GM18868 (cell line): Measurements from ENCODE around the gene TBATA.
"Not testable (repeated sequence)": the region's sequence is repeated elsewhere in the genome, so short reads cannot be mapped to it uniquely, and the experiment has no call there.

ENCODE experiments used
- ATAC-seq: cut with Tn5 transposase; IDR thresholded peaks from one replicate; pipeline ENCODE4 v1.9.1; 2021; ENCODE audit warnings: mild to moderate bottlenecking, moderate library complexity; ENCODE audit not compliant: unreplicated experiment

The TBATA gene

GRCh38 chr10:70779511-70780369, 5.4 kb downstream of the TBATA start:
- ATAC-seq = no peak

DNA sequence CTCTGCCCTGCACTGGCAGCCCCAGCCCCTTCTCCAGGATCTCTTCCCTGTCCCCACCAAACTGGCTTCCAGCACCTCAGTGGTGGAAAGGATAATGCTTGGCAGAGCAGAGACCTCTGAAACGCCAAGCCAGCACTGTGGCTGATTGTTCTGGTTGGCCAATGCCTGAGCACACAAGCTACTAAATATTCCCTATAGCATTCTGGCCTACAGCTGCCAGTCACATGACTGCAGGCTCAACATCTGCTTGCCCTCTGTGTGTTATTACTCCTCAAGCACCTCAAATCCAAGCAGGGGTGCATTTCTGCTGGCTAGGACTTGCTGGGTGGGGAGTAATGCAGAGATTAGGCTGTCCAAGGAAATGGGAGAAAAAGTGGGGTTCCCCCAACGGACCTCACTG, 6.1 kb downstream of the TBATA start:
- ATAC-seq = no peak

- ATAC-seq = no peak
These were observed 6.8 kb downstream of the TBATA start for GRCh38 chr10:70778267-70778924.

GRCh38 chr10:70777063-70777875, 7.9 kb downstream of the TBATA start:
- no peak for ATAC-seq

DNA sequence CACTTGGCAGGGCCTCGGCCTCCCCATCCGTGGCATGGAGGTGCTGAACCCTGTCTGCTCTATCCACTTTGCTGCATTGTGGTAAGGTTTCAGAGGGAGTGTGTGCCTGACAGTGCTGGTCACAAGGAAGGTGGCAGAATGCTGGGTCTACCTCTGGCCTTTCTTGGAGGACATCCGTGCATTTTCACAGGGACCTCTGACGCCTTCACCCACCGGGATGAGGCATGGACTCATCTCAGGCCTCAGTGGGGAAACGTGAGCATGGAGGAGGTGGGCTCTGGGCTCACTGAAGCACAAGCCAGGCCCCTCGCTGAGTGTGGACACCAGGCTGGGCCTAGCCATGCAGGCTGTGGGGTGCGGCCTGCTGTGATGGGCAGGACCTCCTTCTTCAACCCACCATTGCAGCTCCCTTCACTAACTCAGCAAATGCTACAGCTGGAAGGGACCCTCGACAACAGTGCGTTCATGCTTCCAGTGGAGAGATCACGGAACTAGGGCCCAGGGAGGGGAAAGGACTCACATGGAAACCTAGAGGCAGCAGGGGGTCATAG, 8.6 kb downstream of the TBATA start:
- ATAC-seq = no peak

GRCh38 chr10:70775679-70776454, 9.3 kb downstream of the TBATA start:
- no peak for ATAC-seq

DNA sequence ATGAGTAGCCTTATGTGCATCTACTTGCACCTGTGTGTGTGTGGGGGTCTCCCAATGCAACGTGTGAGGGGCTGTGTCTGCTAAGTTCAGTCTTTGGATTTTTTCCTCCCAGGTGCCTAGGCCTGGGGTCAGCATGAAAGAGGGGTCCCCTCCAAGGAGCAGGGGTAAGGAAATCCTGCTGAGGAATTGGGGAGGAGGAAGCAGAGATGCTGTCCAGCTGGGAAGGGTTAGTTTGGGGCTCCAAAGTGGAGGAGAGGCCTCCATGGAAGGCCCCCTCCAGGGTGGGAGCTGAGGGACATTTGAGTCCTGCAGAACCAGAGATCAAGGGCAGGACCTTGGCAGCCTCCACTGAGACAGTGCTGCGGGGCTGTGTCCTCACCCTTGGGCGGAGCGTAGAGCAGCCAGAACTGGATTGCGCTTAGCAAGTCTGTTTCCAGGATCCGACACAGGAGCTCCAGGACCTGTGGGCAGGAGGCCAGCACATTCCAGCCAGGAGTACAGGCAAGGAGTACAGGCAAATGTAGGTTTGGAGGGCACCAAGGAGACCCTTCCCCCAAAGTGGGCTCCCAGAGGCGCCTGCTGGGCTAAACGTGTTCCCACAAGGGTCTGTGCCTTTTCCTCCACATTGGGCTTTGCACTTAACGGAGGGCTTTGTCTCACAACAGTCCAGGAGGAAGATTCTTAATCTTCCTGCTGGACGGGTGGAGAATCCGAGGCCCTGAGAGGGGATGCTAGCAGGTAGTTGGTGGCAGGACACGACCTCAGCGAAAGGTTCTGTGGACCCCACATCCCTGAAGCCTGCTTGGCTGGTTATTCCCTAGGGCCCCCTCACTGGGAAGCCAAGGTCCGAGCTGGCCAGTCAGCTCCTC, 10.1 kb downstream of the TBATA start:
- ATAC-seq = no peak

- ATAC-seq = no peak
These were observed 11.0 kb downstream of the TBATA start for GRCh38 chr10:70773965-70774809.

- ATAC-seq = no peak
These were observed 11.7 kb downstream of the TBATA start for GRCh38 chr10:70773461-70773860.

DNA sequence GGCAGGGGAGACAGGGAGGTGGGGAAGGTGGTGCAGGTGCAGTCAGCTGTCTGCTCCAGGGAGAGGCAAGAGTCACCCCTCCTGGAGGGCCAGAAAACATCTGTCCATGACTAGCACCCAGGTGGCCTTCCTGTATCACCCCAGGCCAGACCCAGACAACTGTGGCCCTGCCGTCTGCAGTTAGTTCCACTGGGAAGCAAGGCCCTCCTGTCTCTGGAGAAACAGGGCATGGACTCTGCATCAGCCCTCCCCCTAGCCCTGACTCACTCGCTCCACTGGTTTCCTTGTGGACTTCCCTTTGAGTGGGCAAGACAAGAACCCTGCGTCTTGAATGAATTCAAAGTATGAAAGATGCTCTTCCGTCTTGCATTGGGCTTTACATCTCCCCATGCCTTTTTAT, 12.6 kb downstream of the TBATA start:
- no peak for ATAC-seq

- ATAC-seq = no peak
These were observed 13.6 kb downstream of the TBATA start for GRCh38 chr10:70771311-70772194.

DNA sequence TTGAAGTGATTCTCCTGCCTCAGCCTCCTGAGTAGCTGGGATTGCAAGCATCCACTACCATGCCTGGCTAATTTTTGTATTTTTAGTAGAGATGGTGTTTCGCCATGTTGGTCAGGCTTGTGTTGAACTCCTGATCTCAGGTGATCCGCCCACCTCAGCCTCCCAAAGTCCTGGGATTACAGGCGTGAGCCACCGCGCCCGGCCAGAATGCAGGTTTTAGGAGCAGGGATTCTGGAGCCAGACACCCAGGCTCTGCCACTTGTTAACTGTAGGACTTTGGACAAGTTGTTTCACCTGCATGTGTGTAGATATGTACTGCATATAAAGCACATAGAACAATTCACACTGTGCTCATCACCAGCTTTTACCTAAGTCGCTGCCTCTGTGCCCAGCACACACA, 14.7 kb downstream of the TBATA start:
- ATAC-seq = not testable (repeated sequence)

DNA sequence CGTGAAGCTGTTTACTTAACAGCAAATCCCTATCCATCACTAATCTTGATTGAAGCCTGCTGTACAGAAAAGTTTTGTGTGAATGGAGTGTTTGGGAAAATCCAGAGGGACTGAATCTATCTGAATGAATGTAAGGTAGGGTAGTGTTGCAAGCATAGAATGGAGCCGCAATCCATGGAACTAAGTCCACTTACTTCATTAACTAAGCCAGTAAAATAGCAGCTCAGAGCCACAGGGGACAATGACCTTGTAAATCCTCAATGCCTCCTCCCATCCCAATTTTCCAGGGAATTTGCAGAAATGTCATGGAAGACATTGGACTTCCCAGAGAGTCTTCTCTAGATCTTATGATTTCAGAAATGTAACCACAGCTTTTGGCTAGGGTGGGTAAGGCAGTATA, 15.2 kb downstream of the TBATA start:
- no peak for ATAC-seq

DNA sequence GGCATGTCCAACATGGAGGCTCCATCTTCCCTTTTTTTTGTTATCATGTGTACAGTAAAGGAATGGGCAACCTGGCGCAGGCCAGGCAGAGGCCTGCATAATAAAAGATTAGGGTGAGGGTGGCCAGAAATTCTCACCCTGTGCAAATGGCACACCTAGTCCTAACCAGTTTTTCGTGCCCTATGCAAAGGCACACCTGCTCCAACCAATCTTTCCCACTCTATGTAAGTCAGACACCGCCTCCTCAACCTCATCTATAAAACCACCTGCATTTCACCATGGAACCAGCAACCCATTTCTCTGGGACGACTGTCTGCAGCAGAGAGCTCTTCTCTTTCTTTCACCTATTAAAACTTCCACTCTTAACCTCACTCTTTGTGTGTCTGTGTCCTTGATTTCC, 16.1 kb downstream of the TBATA start:
- ATAC-seq = no peak

DNA sequence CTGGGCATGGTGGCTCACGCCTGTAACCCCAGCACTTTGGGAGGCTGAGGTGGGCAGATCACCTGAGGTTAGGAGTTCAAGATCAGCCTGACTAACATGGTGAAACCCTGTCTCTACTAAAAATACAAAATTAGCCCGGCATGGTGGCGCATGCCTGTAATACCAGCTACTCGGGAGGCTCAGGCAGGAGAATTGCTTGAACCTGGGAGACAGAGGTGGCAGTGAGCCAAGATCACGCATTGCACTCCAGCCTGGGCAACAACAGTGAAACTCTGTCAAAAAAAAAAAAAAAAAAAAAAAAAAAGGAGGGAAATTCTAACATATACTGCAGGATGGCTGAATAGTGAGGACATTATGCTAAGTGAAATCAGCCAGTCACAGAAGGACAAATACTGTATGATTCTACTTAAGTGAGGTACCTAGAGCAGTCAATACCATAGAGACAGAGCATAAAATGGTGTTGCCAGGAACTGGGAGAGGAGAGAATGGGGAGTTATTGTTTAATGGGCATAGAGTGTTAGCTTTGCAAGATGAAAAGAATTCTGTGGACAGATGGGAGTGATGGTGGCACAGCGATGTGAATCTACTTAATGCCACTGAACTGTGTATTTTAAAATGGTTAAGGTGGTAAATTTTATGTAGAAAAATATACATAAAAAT, 17.0 kb downstream of the TBATA start:
- ATAC-seq = not testable (repeated sequence)

GRCh38 chr10:70765794-70766594, 19.2 kb downstream of the TBATA start:
- ATAC-seq = no peak
